IMR-90 (cell line): Measurements from ENCODE around the gene VSIG10L. TPM values are rescaled to one million over a fixed set of nuclear protein-coding genes. Genes with fewer than 3 reads are reported as not detected.

Source experiments
- ATAC-seq: fragments of 200-7000 bp; cut with Tn5 transposase; 2 replicates; pipeline ENCODE4 v1.9.1; 2020; ENCODE audit warnings: low read depth, mild to moderate bottlenecking, moderate library complexity
- BruUV-seq: library from RNA; stranded (reverse); fragments of 400-500 nt; replicated peaks from 2 replicates; lab custom pipeline; 2021; lab: Mats Ljungman, UMichigan
- CTCF ChIA-PET: fragments of 300-600 bp; formaldehyde crosslinking; extraction: SDS; loops from one replicate; lab custom pipeline; 2021; ENCODE audit warnings: antibody characterized with exemption; lab: Yijun Ruan, JAX
- POLR2A ChIA-PET: fragments of 300-600 bp; sonication (Branson Sonifier 250); formaldehyde crosslinking; loops from one replicate; lab custom pipeline; 2022; ENCODE audit warnings: antibody characterized with exemption; ENCODE audit not compliant: unreplicated experiment; lab: Charles Lee
- DNase-seq: peaks from one replicate; pipeline ENCODE4 v3.0.0; 2013
- H2AFZ ChIP-seq: replicated peaks from 2 replicates; pipeline ENCODE3; 2013; ENCODE audit warnings: low read length, mild to moderate bottlenecking; ENCODE audit not compliant: poor library complexity
- H2AK5ac ChIP-seq: 2 replicates; pipeline ENCODE4 v1.6.1; 2013; ENCODE audit warnings: low read depth, low read length, inconsistent platforms
- H2AK9ac ChIP-seq: replicated peaks from 2 replicates; pipeline ENCODE3; 2013; ENCODE audit warnings: mild to moderate bottlenecking, low read depth, low read length, moderate library complexity; ENCODE audit not compliant: poor library complexity
- H2BK120ac ChIP-seq: 2 replicates; pipeline ENCODE4 v1.6.1; 2013; ENCODE audit warnings: low read depth, low read length, inconsistent platforms
- H2BK15ac ChIP-seq: 3 replicates; pipeline ENCODE4 v1.6.1; 2013; ENCODE audit warnings: low read depth, low read length, inconsistent platforms
- H2BK20ac ChIP-seq: 2 replicates; pipeline ENCODE4 v1.6.1; 2013; ENCODE audit warnings: low read depth, mild to moderate bottlenecking, inconsistent platforms, low read length, moderate library complexity
- H2BK5ac ChIP-seq: 2 replicates; pipeline ENCODE4 v1.6.1; 2013; ENCODE audit warnings: mild to moderate bottlenecking, low read depth, low read length, inconsistent platforms; ENCODE audit not compliant: poor library complexity, severe bottlenecking
- H3K14ac ChIP-seq: replicated peaks from 2 replicates; pipeline ENCODE4 v1.6.1; 2013; ENCODE audit warnings: low read depth, low read length, inconsistent platforms
- H3K18ac ChIP-seq: 2 replicates; pipeline ENCODE4 v1.6.1; 2013; ENCODE audit warnings: low read depth, low read length, control low read depth
- H3K23ac ChIP-seq: 2 replicates; pipeline ENCODE4 v1.6.1; 2013; ENCODE audit warnings: low read depth, low read length, inconsistent platforms
- H3K27ac ChIP-seq: 2 replicates; pipeline ENCODE4 v1.5.1; 2013; ENCODE audit warnings: mild to moderate bottlenecking, control low read depth, low read length; ENCODE audit not compliant: insufficient read depth
- H3K27me3 ChIP-seq: 2 replicates; pipeline ENCODE4 v1.6.1; 2013; ENCODE audit warnings: low read length; ENCODE audit not compliant: control insufficient read depth, insufficient read depth
- H3K36me3 ChIP-seq: 2 replicates; pipeline ENCODE4 v1.6.1; 2013; ENCODE audit warnings: low read length, mixed read lengths; ENCODE audit not compliant: control insufficient read depth, insufficient read depth
- H3K4ac ChIP-seq: 2 replicates; pipeline ENCODE4 v1.6.1; 2013; ENCODE audit warnings: low read depth, low read length, inconsistent platforms
- H3K4me1 ChIP-seq: 2 replicates; pipeline ENCODE4 v1.6.1; 2013; ENCODE audit warnings: low read length, mixed read lengths; ENCODE audit not compliant: control insufficient read depth, insufficient read depth
- H3K4me2 ChIP-seq: 2 replicates; pipeline ENCODE4 v1.6.1; 2013; ENCODE audit warnings: low read depth, mild to moderate bottlenecking, control low read depth, low read length, moderate library complexity
- H3K4me3 ChIP-seq: 2 replicates; pipeline ENCODE4 v1.5.1; 2013; ENCODE audit warnings: low read depth, mild to moderate bottlenecking, control low read depth, low read length, moderate library complexity; ENCODE audit not compliant: insufficient read depth
- H3K56ac ChIP-seq: 2 replicates; pipeline ENCODE4 v1.6.1; 2013; ENCODE audit warnings: low read length, inconsistent platforms; ENCODE audit not compliant: insufficient read depth; ENCODE audit errors: extremely low read depth
- H3K79me1 ChIP-seq, 2 experiments: 2 replicates each; pipeline ENCODE4 v1.6.1; 2013; ENCODE audit warnings: low read length in 2 of 2, inconsistent platforms in 1 of 2, low read depth in 1 of 2
- H3K9ac ChIP-seq: 2 replicates; pipeline ENCODE4 v1.6.1; 2013; ENCODE audit warnings: low read depth, low read length, control low read depth
- H3K9me1 ChIP-seq: 2 replicates; pipeline ENCODE4 v1.6.1; 2013; ENCODE audit warnings: low read length, inconsistent platforms; ENCODE audit not compliant: insufficient read depth
- H3K9me3 ChIP-seq: 2 replicates; pipeline ENCODE4 v1.6.1; 2013; ENCODE audit warnings: low read length; ENCODE audit not compliant: control insufficient read depth, insufficient read depth
- H4K20me1 ChIP-seq: 2 replicates; pipeline ENCODE4 v1.6.1; 2013; ENCODE audit warnings: low read length, inconsistent platforms; ENCODE audit not compliant: insufficient read depth
- H4K5ac ChIP-seq: 2 replicates; pipeline ENCODE4 v1.6.1; 2013; ENCODE audit warnings: mild to moderate bottlenecking, low read depth, low read length, control low read depth
- H4K8ac ChIP-seq, 2 experiments: 2 replicates each; pipeline ENCODE4 v1.6.1; 2013; ENCODE audit warnings: low read depth in 2 of 2, low read length in 2 of 2, control low read depth in 1 of 2, inconsistent platforms in 1 of 2
- H4K91ac ChIP-seq: 2 replicates; pipeline ENCODE4 v1.6.1; 2013; ENCODE audit warnings: low read depth, low read length, inconsistent platforms; ENCODE audit not compliant: insufficient read depth
- BHLHE40 ChIP-seq: fragments of 150-350 bp; IDR thresholded peaks from 2 replicates; pipeline ENCODE4 v1.6.1; 2016; ENCODE audit warnings: mild to moderate bottlenecking, low read depth, low read length
- CHD1 ChIP-seq: IDR thresholded peaks from 2 replicates; pipeline ENCODE4 v1.6.1; 2012; ENCODE audit warnings: low read depth, low read length, improper control_type of control experiment
- CTCF ChIP-seq: conservative IDR thresholded peaks from 2 replicates; pipeline ENCODE4 v1.5.1; 2012; ENCODE audit warnings: mild to moderate bottlenecking, low read depth, low read length, improper control_type of control experiment
- ELK1 ChIP-seq: fragments of 150-350 bp; IDR thresholded peaks from 2 replicates; pipeline ENCODE4 v1.6.1; 2016; ENCODE audit warnings: low read depth, mild to moderate bottlenecking, low read length, moderate library complexity, borderline replicate concordance
- FOS ChIP-seq: fragments of 150-350 bp; IDR thresholded peaks from 2 replicates; pipeline ENCODE4 v1.6.1; 2016; ENCODE audit warnings: low read depth, low read length
- MAFK ChIP-seq: IDR thresholded peaks from 2 replicates; pipeline ENCODE4 v1.6.1; 2012; ENCODE audit warnings: low read depth, low read length, improper control_type of control experiment
- MAZ ChIP-seq: IDR thresholded peaks from 2 replicates; pipeline ENCODE4 v1.6.1; 2012; ENCODE audit warnings: low read depth, mild to moderate bottlenecking, low read length, improper control_type of control experiment, moderate library complexity, borderline replicate concordance
- MXI1 ChIP-seq: IDR thresholded peaks from 2 replicates; pipeline ENCODE4 v1.6.1; 2012; ENCODE audit warnings: low read depth, mild to moderate bottlenecking, low read length, moderate library complexity, borderline replicate concordance
- NFE2L2 ChIP-seq: fragments of 150-350 bp; IDR thresholded peaks from 2 replicates; pipeline ENCODE4 v1.6.1; 2016; ENCODE audit warnings: low read depth, mild to moderate bottlenecking, low read length
- RAD21 ChIP-seq: IDR thresholded peaks from 2 replicates; pipeline ENCODE4 v1.6.1; 2012; ENCODE audit warnings: low read length, improper control_type of control experiment
- RCOR1 ChIP-seq: IDR thresholded peaks from 2 replicates; pipeline ENCODE4 v1.6.1; 2012; ENCODE audit warnings: mild to moderate bottlenecking, low read length, improper control_type of control experiment; ENCODE audit not compliant: insufficient replicate concordance
- RFX5 ChIP-seq: IDR thresholded peaks from 2 replicates; pipeline ENCODE4 v1.8.0; 2012; ENCODE audit warnings: low read depth, mild to moderate bottlenecking, low read length, moderate library complexity
- SMC3 ChIP-seq: fragments of 150-350 bp; IDR thresholded peaks from 2 replicates; pipeline ENCODE4 v1.6.1; 2016; ENCODE audit warnings: low read depth, mild to moderate bottlenecking, antibody characterized with exemption, low read length, moderate library complexity
- WGBS, 2 experiments: methylation state at CpG; one replicate each; pipeline versions ENCODE4 v1.1.5 to v1.1.7; 2013; ENCODE audit warnings: missing lambda C conversion rate in 2 of 2; ENCODE audit not compliant: insufficient read length in 1 of 2; ENCODE audit errors: extremely low coverage in 2 of 2; 5-methylcytosine and 5-hydroxymethylcytosine counted together
- dilution Hi-C: fragments of 300-500 bp; cut with HindIII; formaldehyde crosslinking; loops from one replicate; pipeline ENCODE4 v1.14.3; 2018; ENCODE audit warnings: low sequenced_read_pairs; ENCODE audit not compliant: unreplicated experiment
- in situ Hi-C: fragments of 300-500 bp; cut with MboI; formaldehyde crosslinking; loops from 3 replicates; pipeline ENCODE4 v1.14.3; 2019; ENCODE audit warnings: low sequenced_read_pairs, inconsistent platforms, mixed read lengths
- intact Hi-C: fragments of 100-400 bp; cut with micrococcal nuclease; formaldehyde crosslinking; loops from 2 replicates; pipeline ENCODE4 v1.10.0; 2022
- polyA plus RNA-seq, 3 experiments: library from polyadenylated mRNA; depleted of rRNA; stranded (reverse); fragments of >200 nt; gene quantifications; 2 replicates each; pipeline ENCODE4 v1.2.3, GENCODE V29; 2012; ENCODE audit warnings: low replicate concordance in 1 of 3
- total RNA-seq: library from RNA; depleted of rRNA; stranded (reverse); fragments of >200 nt; gene quantifications from 2 replicates; pipeline ENCODE4 v1.2.3, GENCODE V29; 2012

Gene VSIG10L
- total and polyA plus RNA-seq, 2 of the 4 experiments (the other 2 are of a cell fraction): 0.18 to 1.2 TPM

- H3K4me1 ChIP-seq: no peaks in the 10 kb centered on the region
- ChIA-PET CTCF (no interaction called here), POLR2A (no interaction called here)
- no CpG with 5 or more reads among the region's 1 CpG for WGBS, 2 experiments
- intact Hi-C loops (no loop called here), dilution Hi-C loops (no loop called here), in situ Hi-C loops (no loop called here)
- H2BK5ac ChIP-seq: no peak overlapping the region
- no peak overlapping the region for H3K4ac ChIP-seq
- H3K23ac ChIP-seq: no peak overlapping the region
- no peak overlapping the region for H3K4me2 ChIP-seq
- no peak overlapping the region for H2BK15ac ChIP-seq
- no peak overlapping the region for H2AFZ ChIP-seq
- H2BK20ac ChIP-seq: no peak overlapping the region
- no peaks in the 10 kb centered on the region for H3K79me1 ChIP-seq
- TF ChIP-seq RFX5 (no peak), CTCF (no peak), ELK1 (no peak), RCOR1 (no peak), NFE2L2 (no peak), BHLHE40 (no peak), SMC3 (no peak), FOS (no peak), MAZ (no peak), RAD21 (no peak), CHD1 (no peak), MXI1 (no peak), MAFK (no peak)
- no peaks in the 10 kb centered on the region for H3K27me3 ChIP-seq
- no peak for DNase-seq
- H3K56ac ChIP-seq: no peak overlapping the region
- H2BK120ac ChIP-seq: no peak overlapping the region
- no peaks in the 10 kb centered on the region for H3K36me3 ChIP-seq
- no peak overlapping the region for H3K14ac ChIP-seq
- H2AK9ac ChIP-seq: no peak overlapping the region
- no peaks in the 10 kb centered on the region for H3K9me1 ChIP-seq
- no peaks in the 10 kb centered on the region for H4K20me1 ChIP-seq
- H2AK5ac ChIP-seq: no peak overlapping the region
- no peak overlapping the region for H3K9ac ChIP-seq
- no peak overlapping the region for H4K5ac ChIP-seq
- H4K8ac ChIP-seq: no peak overlapping the region
- no peak overlapping the region for H3K27ac ChIP-seq
- no peak overlapping the region for H3K4me3 ChIP-seq
- no peak overlapping the region for H4K91ac ChIP-seq
- BruUV-seq: no TSS peak
- H3K18ac ChIP-seq: no peak overlapping the region
- no peaks in the 10 kb centered on the region; the same call in 1 of the 2 replicates for H3K9me3 ChIP-seq
- no peak for ATAC-seq
These were observed 52.3 kb downstream of the VSIG10L start for GRCh38 chr19:51289635-51290034.
